Glutamatergic neuron (in vitro differentiated cells): Measurements from ENCODE around the gene DAGLA. TPM values are rescaled to one million over a fixed set of nuclear protein-coding genes. Genes with fewer than 3 reads are reported as not detected.

Source experiments
- DNase-seq: peaks from one replicate; pipeline ENCODE4 v3.0.0; 2022
- H3K27ac Mint-ChIP-seq: one replicate; pipeline ENCODE4 v1.8.0; 2020; ENCODE audit warnings: mild to moderate bottlenecking, mixed read lengths, inconsistent platforms; ENCODE audit not compliant: unreplicated experiment
- H3K27me3 Mint-ChIP-seq: one replicate; pipeline ENCODE4 v1.8.0; 2020; ENCODE audit warnings: mild to moderate bottlenecking, moderate library complexity, mixed read lengths, inconsistent platforms; ENCODE audit not compliant: unreplicated experiment
- H3K36me3 Mint-ChIP-seq: one replicate; pipeline ENCODE4 v1.8.0; 2020; ENCODE audit warnings: mild to moderate bottlenecking, mixed read lengths, inconsistent platforms; ENCODE audit not compliant: unreplicated experiment
- H3K4me1 Mint-ChIP-seq: one replicate; pipeline ENCODE4 v1.8.0; 2020; ENCODE audit warnings: mild to moderate bottlenecking, low read depth, mixed read lengths, inconsistent platforms; ENCODE audit not compliant: unreplicated experiment
- H3K4me3 Mint-ChIP-seq: one replicate; pipeline ENCODE4 v1.8.0; 2020; ENCODE audit warnings: mild to moderate bottlenecking, mixed read lengths, inconsistent platforms; ENCODE audit not compliant: unreplicated experiment
- H3K9me3 Mint-ChIP-seq: one replicate; pipeline ENCODE4 v1.8.0; 2020; ENCODE audit warnings: mild to moderate bottlenecking, moderate library complexity, mixed read lengths, inconsistent platforms; ENCODE audit not compliant: unreplicated experiment
- CTCF ChIP-seq: fragments of 200-600 bp; sonication (generic); IDR thresholded peaks from one replicate; pipeline ENCODE4 v1.5.0; 2021; ENCODE audit not compliant: partially characterized antibody, unreplicated experiment
- total RNA-seq: library from RNA; stranded (reverse); fragmentation: NEBNext Ultra II Directional; extraction: Animal tissue kit (Norgen Biotek cat#: 25700); gene quantifications from one replicate; pipeline ENCODE4 v1.2.1, GENCODE V29; 2021; ENCODE audit not compliant: unreplicated experiment

DAGLA gene
- total RNA-seq, 1 donor from 2014 or later: 9.6 TPM

DNA sequence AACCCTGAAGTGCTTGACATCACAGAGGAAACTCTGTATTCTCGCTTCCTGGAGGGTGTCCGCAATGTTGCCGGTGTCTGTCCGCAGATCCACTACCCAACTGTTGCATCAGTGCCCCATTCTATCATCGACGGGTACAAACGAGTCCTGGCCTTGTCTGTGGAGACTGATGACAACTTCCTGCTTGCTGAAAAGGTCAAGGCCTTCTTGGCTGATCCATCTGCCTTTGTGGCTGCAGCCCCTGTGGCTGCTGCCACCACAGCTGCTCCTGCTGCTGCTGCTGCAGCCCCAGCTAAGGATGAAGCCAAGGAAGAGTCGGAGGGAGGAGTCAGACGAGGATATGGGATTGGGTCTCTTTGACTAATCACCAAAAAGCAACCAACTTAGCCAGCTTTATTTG lies 42.9 kb upstream of the DAGLA start:
- no peak for TF ChIP-seq CTCF
- no peak overlapping the region for H3K4me3 Mint-ChIP-seq
- H3K27ac Mint-ChIP-seq: peak overlapping the region; percentile 62
- H3K36me3 Mint-ChIP-seq: no peaks in the 10 kb centered on the region
- H3K27me3 Mint-ChIP-seq: peaks cover 9% of the 10 kb centered on the region
- H3K9me3 Mint-ChIP-seq: peaks cover 3% of the 10 kb centered on the region
- peaks cover 19% of the 10 kb centered on the region for H3K4me1 Mint-ChIP-seq
- DNase-seq: peak; percentile 44

DNA sequence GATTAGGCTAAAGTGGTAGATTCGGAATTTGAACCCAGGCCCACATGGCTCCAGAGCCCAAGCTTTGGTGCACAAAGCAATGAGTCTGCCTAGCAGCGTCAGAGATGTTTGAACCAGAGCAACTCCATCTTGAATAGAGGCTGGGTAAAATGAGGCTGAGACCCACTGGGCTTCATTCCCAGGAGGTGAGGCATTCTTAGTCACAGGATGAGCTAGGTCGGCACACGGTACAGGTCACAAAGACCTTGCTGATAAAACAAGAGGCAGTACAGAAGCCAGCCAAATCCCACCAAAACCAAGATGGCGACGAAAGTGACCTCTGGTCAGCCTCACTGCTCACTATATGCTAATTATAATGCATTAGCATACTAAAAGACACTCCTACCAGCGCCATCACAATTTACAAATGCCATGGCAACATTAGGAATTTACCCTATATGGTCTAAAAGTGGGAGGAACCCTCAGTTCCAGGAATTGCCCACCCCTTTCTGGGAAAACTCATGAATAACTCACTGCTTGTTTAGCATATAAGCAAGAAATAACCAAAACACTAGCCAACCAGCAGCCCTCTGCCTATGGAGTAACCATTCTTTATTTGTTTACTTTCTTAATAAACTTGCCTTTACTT lies 40.3 kb upstream of the DAGLA start:
- peaks cover 9% of the 10 kb centered on the region for H3K27me3 Mint-ChIP-seq

DNA sequence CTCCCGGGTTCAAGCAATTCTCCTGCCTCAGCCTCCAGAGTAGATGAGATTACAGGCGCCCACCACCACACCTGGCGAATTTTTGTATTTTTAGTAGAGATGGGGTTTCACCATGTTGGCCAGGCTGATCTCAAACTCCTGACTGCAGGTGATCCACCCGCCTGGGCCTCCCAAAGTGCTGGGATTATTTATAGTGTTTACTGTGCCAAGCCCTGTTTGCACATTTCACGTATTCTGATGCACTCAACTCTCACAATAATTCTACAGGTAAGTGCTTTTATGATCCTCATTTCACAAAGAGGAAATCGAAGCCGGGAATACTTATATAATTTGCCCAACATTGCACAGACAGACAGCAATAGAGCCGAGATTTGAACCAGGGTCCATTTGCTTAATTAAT lies 38.0 kb upstream of the DAGLA start:
- H3K27me3 Mint-ChIP-seq: peaks cover 4% of the 10 kb centered on the region
- TF ChIP-seq CTCF: no peak
- no peaks in the 10 kb centered on the region for H3K9me3 Mint-ChIP-seq
- H3K36me3 Mint-ChIP-seq: no peaks in the 10 kb centered on the region
- H3K4me1 Mint-ChIP-seq: peaks cover 2% of the 10 kb centered on the region
- no peak overlapping the region for H3K4me3 Mint-ChIP-seq
- no peak for DNase-seq
- no peak overlapping the region for H3K27ac Mint-ChIP-seq

More for the DNA sequence above, 40.3 kb upstream of the DAGLA start:
- H3K9me3 Mint-ChIP-seq: no peaks in the 10 kb centered on the region
- H3K4me1 Mint-ChIP-seq: peaks cover 14% of the 10 kb centered on the region
- no peaks in the 10 kb centered on the region for H3K36me3 Mint-ChIP-seq
- H3K4me3 Mint-ChIP-seq: no peak overlapping the region
- no peak for DNase-seq
- no peak for TF ChIP-seq CTCF
- no peak overlapping the region for H3K27ac Mint-ChIP-seq

GRCh38 chr11:61645179-61645868 lies 34.9 kb upstream of the DAGLA start:
- Mint-ChIP-seq H3K9me3 (no peaks in the 10 kb centered on the region), H3K27me3 (peaks cover 2% of the 10 kb centered on the region), H3K4me1 (no peaks in the 10 kb centered on the region), H3K36me3 (no peaks in the 10 kb centered on the region), H3K4me3 (no peak overlapping the region), H3K27ac (peak overlapping the region; percentile 28)
- DNase-seq: no peak
- TF ChIP-seq CTCF: no peak

DNA sequence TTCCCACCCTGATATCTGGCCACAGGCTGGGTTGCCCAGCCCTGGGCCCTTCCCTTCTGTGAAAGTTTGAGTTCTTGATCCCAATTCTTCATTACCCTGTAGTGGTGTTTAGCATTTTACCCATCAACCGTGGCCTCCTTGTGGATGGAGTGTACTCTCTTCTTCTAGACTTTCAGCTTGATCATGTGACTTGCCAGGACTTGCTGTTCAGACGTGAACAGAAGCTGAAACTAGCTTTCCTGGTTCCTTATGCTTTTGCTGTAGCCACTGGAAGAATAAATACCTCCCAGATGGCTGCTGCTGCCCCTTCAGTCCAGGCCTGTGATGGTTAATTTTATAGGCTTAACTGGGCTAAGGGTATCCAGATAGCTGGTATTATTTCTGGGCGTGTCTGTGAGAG lies 32.7 kb upstream of the DAGLA start:
- no peak for DNase-seq
- H3K4me1 Mint-ChIP-seq: no peaks in the 10 kb centered on the region
- H3K9me3 Mint-ChIP-seq: peaks cover 1% of the 10 kb centered on the region
- no peak overlapping the region for H3K4me3 Mint-ChIP-seq
- no peaks in the 10 kb centered on the region for H3K36me3 Mint-ChIP-seq
- H3K27me3 Mint-ChIP-seq: no peaks in the 10 kb centered on the region
- TF ChIP-seq CTCF: no peak
- H3K27ac Mint-ChIP-seq: no peak overlapping the region
